Measurements from ENCODE around the gene COA5.
A peak's percentile ranks its signal among the peaks of the same experiment; 100 is the strongest.

Gene COA5

GRCh38 chr2:98608116-98608961, at the start of gene COA5, which contains the start of gene UNC50:
COA5 (minus strand) TSS chr2:98608512; CDS start chr2:98608405, 107 bp downstream.
UNC50 (plus strand) TSS chr2:98608589; CDS start chr2:98609760, 1,171 bp downstream.
- DNase-seq = peak; percentile 73

- DNase-seq = no peak
Measured at GRCh38 chr2:98656800-98657199, 48.5 kb upstream of the COA5 start.

GRCh38 chr2:98654699-98655495, 46.6 kb upstream of the COA5 start:
- no peak for DNase-seq

- no peak for DNase-seq
Measured at GRCh38 chr2:98650998-98651397, 42.7 kb upstream of the COA5 start.

GRCh38 chr2:98649992-98650375, 41.7 kb upstream of the COA5 start:
- no peak for DNase-seq

GRCh38 chr2:98649135-98649991, 41.1 kb upstream of the COA5 start:
- DNase-seq = peak; percentile 72

GRCh38 chr2:98648451-98648850, 40.1 kb upstream of the COA5 start:
- no peak for DNase-seq

GRCh38 chr2:98647636-98648035, 39.3 kb upstream of the COA5 start:
- no peak for DNase-seq

- no peak for DNase-seq
Measured at GRCh38 chr2:98643496-98644100, 35.3 kb upstream of the COA5 start.

- no peak for DNase-seq
Measured at GRCh38 chr2:98637401-98638147, 29.3 kb upstream of the COA5 start.

GRCh38 chr2:98634406-98635092, 26.2 kb upstream of the COA5 start:
- no peak for DNase-seq

GRCh38 chr2:98632351-98632750, 24.0 kb upstream of the COA5 start:
- DNase-seq = no peak

- DNase-seq = peak; percentile 18
Measured at GRCh38 chr2:98623657-98624056, 15.3 kb upstream of the COA5 start.

- no peak for DNase-seq
Measured at GRCh38 chr2:98617149-98617548, 8.8 kb upstream of the COA5 start.

- no peak for DNase-seq
Measured at GRCh38 chr2:98615481-98615880, 7.2 kb upstream of the COA5 start.

- no peak for DNase-seq
Measured at GRCh38 chr2:98614024-98614739, 5.9 kb upstream of the COA5 start.

GRCh38 chr2:98608962-98609604, 771 bp upstream of the COA5 start:
- DNase-seq = peak; percentile 10

- DNase-seq = no peak
Measured at GRCh38 chr2:98607741-98608115, 584 bp downstream of the COA5 start.

GRCh38 chr2:98607104-98607503, 1.2 kb downstream of the COA5 start:
- no peak for DNase-seq

GRCh38 chr2:98606431-98606830, 1.9 kb downstream of the COA5 start:
- DNase-seq = no peak
